NCI-H69 (cell line): ENCODE measurements around the gene AQP4.

Source experiments
- DNase-seq: peaks from one replicate; lab custom pipeline; 2025; lab: John Stamatoyannopoulos, UW

The AQP4 gene

GRCh38 chr18:26840965-26841364, 24.5 kb downstream of the AQP4 start:
- peak; percentile 44 for DNase-seq

- DNase-seq, result no peak
Measured at GRCh38 chr18:26839609-26840008, 25.9 kb downstream of the AQP4 start.

GRCh38 chr18:26832302-26832701, 33.2 kb downstream of the AQP4 start:
- no peak for DNase-seq

- no peak for DNase-seq
Measured at GRCh38 chr18:26827581-26827980, 37.9 kb downstream of the AQP4 start.

- DNase-seq, result no peak
Measured at GRCh38 chr18:26826656-26827235, 38.8 kb downstream of the AQP4 start.

- no peak for DNase-seq
Measured at GRCh38 chr18:26821181-26821580, 44.3 kb downstream of the AQP4 start.

GRCh38 chr18:26819046-26819445, 46.5 kb downstream of the AQP4 start:
- DNase-seq, result peak; percentile 48

- no peak for DNase-seq
Measured at GRCh38 chr18:26818461-26818860, 47.0 kb downstream of the AQP4 start.

GRCh38 chr18:26813043-26813442, 52.5 kb downstream of the AQP4 start:
- DNase-seq, result peak; percentile 92

GRCh38 chr18:26812462-26812861, 53.0 kb downstream of the AQP4 start:
- DNase-seq, result no peak

GRCh38 chr18:26809346-26809745, 56.2 kb downstream of the AQP4 start:
- no peak for DNase-seq

GRCh38 chr18:26806224-26806623, 59.3 kb downstream of the AQP4 start:
- DNase-seq, result no peak

GRCh38 chr18:26804519-26804918, 61.0 kb downstream of the AQP4 start:
- peak; percentile 84 for DNase-seq

- peak; percentile 60 for DNase-seq
Measured at GRCh38 chr18:26803643-26804042, 61.9 kb downstream of the AQP4 start.

- DNase-seq, result no peak
Measured at GRCh38 chr18:26802330-26803200, 62.9 kb downstream of the AQP4 start.
